ENCODE measurements around the gene FAM168B.

The FAM168B gene

GRCh38 chr2:131127076-131127475 lies 33.8 kb upstream of the FAM168B start:
- DNase-seq (ENCODE audit: low read depth in 2 of 2): no peak
- TF ChIP-seq, protein P1, sequence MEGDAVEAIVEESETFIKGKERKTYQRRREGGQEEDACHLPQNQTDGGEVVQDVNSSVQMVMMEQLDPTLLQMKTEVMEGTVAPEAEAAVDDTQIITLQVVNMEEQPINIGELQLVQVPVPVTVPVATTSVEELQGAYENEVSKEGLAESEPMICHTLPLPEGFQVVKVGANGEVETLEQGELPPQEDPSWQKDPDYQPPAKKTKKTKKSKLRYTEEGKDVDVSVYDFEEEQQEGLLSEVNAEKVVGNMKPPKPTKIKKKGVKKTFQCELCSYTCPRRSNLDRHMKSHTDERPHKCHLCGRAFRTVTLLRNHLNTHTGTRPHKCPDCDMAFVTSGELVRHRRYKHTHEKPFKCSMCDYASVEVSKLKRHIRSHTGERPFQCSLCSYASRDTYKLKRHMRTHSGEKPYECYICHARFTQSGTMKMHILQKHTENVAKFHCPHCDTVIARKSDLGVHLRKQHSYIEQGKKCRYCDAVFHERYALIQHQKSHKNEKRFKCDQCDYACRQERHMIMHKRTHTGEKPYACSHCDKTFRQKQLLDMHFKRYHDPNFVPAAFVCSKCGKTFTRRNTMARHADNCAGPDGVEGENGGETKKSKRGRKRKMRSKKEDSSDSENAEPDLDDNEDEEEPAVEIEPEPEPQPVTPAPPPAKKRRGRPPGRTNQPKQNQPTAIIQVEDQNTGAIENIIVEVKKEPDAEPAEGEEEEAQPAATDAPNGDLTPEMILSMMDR (IDR thresholded peaks at IDR 0.05; ENCODE audit: low read depth, low read length): no peak
- H3K4me3 ChIP-seq (replicated peaks in 1 of 2; ENCODE audit: low read depth in 2 of 2, low read length in 2 of 2): no peak overlapping the region

DNA sequence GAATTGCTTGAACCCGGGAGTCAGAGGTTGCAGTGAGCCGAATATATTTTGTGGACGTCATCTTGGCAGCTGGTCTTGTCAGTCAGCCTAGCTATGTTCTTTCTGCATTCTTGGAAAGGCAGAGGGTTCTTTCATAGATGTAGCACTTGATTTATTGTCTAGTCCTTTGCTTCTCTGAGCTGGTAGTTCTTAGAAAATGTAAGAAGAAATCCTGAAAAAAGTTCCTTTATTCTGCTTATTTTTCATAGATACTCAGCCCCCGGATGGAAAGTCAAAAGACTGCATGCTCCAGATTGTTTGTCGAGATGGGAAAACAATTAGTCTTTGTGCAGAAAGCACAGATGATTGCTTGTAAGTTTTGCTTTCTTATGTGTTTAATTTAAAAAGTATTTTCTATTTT lies 33.2 kb upstream of the FAM168B start:
- no peak overlapping the region for H3K4me3 ChIP-seq (replicated peaks in 1 of 2; ENCODE audit: low read depth in 2 of 2, low read length in 2 of 2)
- DNase-seq (ENCODE audit: low read depth in 2 of 2): no peak
- TF ChIP-seq, protein P1 (IDR thresholded peaks at IDR 0.05; ENCODE audit: low read depth, low read length): no peak

GRCh38 chr2:131125195-131125757 lies 32.0 kb upstream of the FAM168B start:
- TF ChIP-seq, protein P1 (IDR thresholded peaks at IDR 0.05; ENCODE audit: low read depth, low read length): no peak
- no peak overlapping the region for H3K4me3 ChIP-seq (replicated peaks in 1 of 2; ENCODE audit: low read depth in 2 of 2, low read length in 2 of 2)
- DNase-seq (ENCODE audit: low read depth in 2 of 2): no peak

DNA sequence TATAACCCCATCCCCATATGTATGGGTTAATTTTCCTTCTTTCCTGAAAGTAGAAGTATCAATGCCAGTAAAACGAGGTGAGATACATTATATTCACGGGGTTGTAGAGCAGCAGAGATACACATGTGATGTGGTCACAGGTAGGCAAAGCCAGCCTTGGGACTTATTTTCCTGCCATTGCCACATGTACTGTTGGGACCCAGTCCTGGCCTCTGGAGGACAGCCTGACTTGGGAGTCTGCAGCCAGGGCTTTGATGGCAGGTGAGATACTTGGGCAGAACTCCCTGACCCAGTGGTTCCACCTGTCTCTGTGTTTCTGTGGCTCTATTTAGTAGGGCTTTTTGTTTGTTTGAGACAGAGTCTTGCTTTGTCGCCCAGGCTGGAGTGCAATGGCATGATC lies 29.9 kb upstream of the FAM168B start:
- DNase-seq (ENCODE audit: low read depth in 2 of 2): no peak
- TF ChIP-seq, protein P1 (IDR thresholded peaks at IDR 0.05; ENCODE audit: low read depth, low read length): no peak
- H3K4me3 ChIP-seq (replicated peaks in 1 of 2; ENCODE audit: low read depth in 2 of 2, low read length in 2 of 2): no peak overlapping the region

GRCh38 chr2:131122496-131122895 lies 29.2 kb upstream of the FAM168B start:
- no peak overlapping the region for H3K4me3 ChIP-seq (replicated peaks in 1 of 2; ENCODE audit: low read depth in 2 of 2, low read length in 2 of 2)
- no peak for DNase-seq (ENCODE audit: low read depth in 2 of 2)
- TF ChIP-seq, protein P1 (IDR thresholded peaks at IDR 0.05; ENCODE audit: low read depth, low read length): no peak

GRCh38 chr2:131121464-131121863 lies 28.2 kb upstream of the FAM168B start:
- no peak for DNase-seq (ENCODE audit: low read depth in 2 of 2)
- TF ChIP-seq, protein P1 (IDR thresholded peaks at IDR 0.05; ENCODE audit: low read depth, low read length): no peak
- H3K4me3 ChIP-seq (replicated peaks in 1 of 2; ENCODE audit: low read depth in 2 of 2, low read length in 2 of 2): no peak overlapping the region

DNA sequence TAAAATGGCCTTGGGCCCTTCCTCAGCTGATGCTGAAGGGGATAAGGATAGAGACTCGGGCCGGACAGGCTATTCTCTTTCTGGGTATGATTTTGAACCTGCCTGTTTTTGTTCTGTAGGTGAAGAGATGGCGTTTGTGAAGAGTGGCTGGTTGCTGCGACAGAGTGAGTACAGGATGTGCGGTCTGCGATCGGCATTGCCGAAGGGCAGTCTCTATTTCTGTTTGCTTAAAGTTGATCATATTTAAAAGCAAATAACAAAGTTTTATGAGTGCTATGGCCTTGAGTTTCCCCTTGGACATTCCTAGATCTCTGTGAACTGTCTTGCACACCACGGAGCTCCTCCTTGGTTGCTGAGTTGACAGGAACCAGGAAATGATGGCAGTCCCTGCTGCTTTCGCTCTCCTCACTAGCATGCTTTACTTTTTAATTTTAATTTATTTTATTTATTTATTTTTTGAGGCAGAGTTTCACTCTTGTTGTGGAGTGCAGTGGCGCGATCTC lies 27.6 kb upstream of the FAM168B start:
- TF ChIP-seq, protein P1 (IDR thresholded peaks at IDR 0.05; ENCODE audit: low read depth, low read length): no peak
- no peak for DNase-seq (ENCODE audit: low read depth in 2 of 2)

More for the DNA sequence above, 27.6 kb upstream of the FAM168B start:
- no peak overlapping the region for H3K4me3 ChIP-seq (replicated peaks in 1 of 2; ENCODE audit: low read depth in 2 of 2, low read length in 2 of 2)

Data from cardiac fibroblast (primary cell).